ENCODE data around the gene PFKFB4. TPM values are rescaled to one million over a fixed set of nuclear protein-coding genes. Genes with fewer than 3 reads are reported as not detected.

The PFKFB4 gene
- total RNA-seq, 1 donor, result 12.3 TPM

GRCh38 chr3:48528048-48528447, 28.6 kb downstream of the PFKFB4 start:
- no peaks in the 10 kb centered on the region for H3K79me2 ChIP-seq (ENCODE audit: insufficient read depth, low read length)
- no peak overlapping the region for H3K4me3 ChIP-seq (ENCODE audit: insufficient read depth, low read length)
- H3K9me3 ChIP-seq (ENCODE audit: low read depth, low read length), result no peaks in the 10 kb centered on the region
- H3K27me3 ChIP-seq (ENCODE audit: insufficient read depth, low read length), result no peaks in the 10 kb centered on the region
- H2AFZ ChIP-seq (ENCODE audit: low read length), result no peak overlapping the region
- DNase-seq (ENCODE audit: insufficient read length, low spot score, missing footprints), result no peak
- H4K20me1 ChIP-seq (ENCODE audit: insufficient read depth, low read length), result no peaks in the 10 kb centered on the region
- no peak overlapping the region for H3K27ac ChIP-seq (ENCODE audit: low read depth, low read length)
- H3K4me1 ChIP-seq (ENCODE audit: insufficient read depth, low read length), result no peaks in the 10 kb centered on the region
- H3K36me3 ChIP-seq (ENCODE audit: insufficient read depth, low read length), result peaks cover 18% of the 10 kb centered on the region
- TF ChIP-seq CTCF (IDR thresholded peaks at IDR 0.05; ENCODE audit: extremely low read depth, low read depth, low read length), result no peak
- no peak overlapping the region for H3K4me2 ChIP-seq (ENCODE audit: insufficient read depth, low read length)

GRCh38 chr3:48524970-48525369, 31.6 kb downstream of the PFKFB4 start:
- Histone ChIP-seq H3K79me2 (ENCODE audit: insufficient read depth, low read length) (no peaks in the 10 kb centered on the region), H2AFZ (ENCODE audit: low read length) (no peak overlapping the region), H3K9me3 (ENCODE audit: low read depth, low read length) (no peaks in the 10 kb centered on the region), H3K4me2 (ENCODE audit: insufficient read depth, low read length) (no peak overlapping the region), H4K20me1 (ENCODE audit: insufficient read depth, low read length) (no peaks in the 10 kb centered on the region), H3K27me3 (ENCODE audit: insufficient read depth, low read length) (no peaks in the 10 kb centered on the region), H3K27ac (ENCODE audit: low read depth, low read length) (no peak overlapping the region), H3K36me3 (ENCODE audit: insufficient read depth, low read length) (peaks cover 18% of the 10 kb centered on the region), H3K4me3 (ENCODE audit: insufficient read depth, low read length) (no peak overlapping the region), H3K4me1 (ENCODE audit: insufficient read depth, low read length) (no peaks in the 10 kb centered on the region)
- TF ChIP-seq CTCF (IDR thresholded peaks at IDR 0.05; ENCODE audit: extremely low read depth, low read depth, low read length), result no peak
- DNase-seq (ENCODE audit: insufficient read length, low spot score, missing footprints), result peak; percentile 43

- no peak for TF ChIP-seq CTCF (IDR thresholded peaks at IDR 0.05; ENCODE audit: extremely low read depth, low read depth, low read length)
- Histone ChIP-seq H3K9me3 (ENCODE audit: low read depth, low read length) (no peaks in the 10 kb centered on the region), H3K27me3 (ENCODE audit: insufficient read depth, low read length) (no peaks in the 10 kb centered on the region), H3K4me3 (ENCODE audit: insufficient read depth, low read length) (no peak overlapping the region), H3K79me2 (ENCODE audit: insufficient read depth, low read length) (no peaks in the 10 kb centered on the region), H3K27ac (ENCODE audit: low read depth, low read length) (no peak overlapping the region), H3K4me2 (ENCODE audit: insufficient read depth, low read length) (no peak overlapping the region), H2AFZ (ENCODE audit: low read length) (no peak overlapping the region), H3K36me3 (ENCODE audit: insufficient read depth, low read length) (no peaks in the 10 kb centered on the region), H3K4me1 (ENCODE audit: insufficient read depth, low read length) (no peaks in the 10 kb centered on the region), H4K20me1 (ENCODE audit: insufficient read depth, low read length) (no peaks in the 10 kb centered on the region)
- peak; percentile 64 for DNase-seq (ENCODE audit: insufficient read length, low spot score, missing footprints)
Observed at GRCh38 chr3:48521635-48522034, 35.0 kb downstream of the PFKFB4 start.

- TF ChIP-seq CTCF (IDR thresholded peaks at IDR 0.05; ENCODE audit: extremely low read depth, low read depth, low read length), result no peak
- Histone ChIP-seq H3K4me2 (ENCODE audit: insufficient read depth, low read length) (no peak overlapping the region), H3K4me1 (ENCODE audit: insufficient read depth, low read length) (no peaks in the 10 kb centered on the region), H3K27me3 (ENCODE audit: insufficient read depth, low read length) (no peaks in the 10 kb centered on the region), H2AFZ (ENCODE audit: low read length) (no peak overlapping the region), H3K36me3 (ENCODE audit: insufficient read depth, low read length) (no peaks in the 10 kb centered on the region), H3K79me2 (ENCODE audit: insufficient read depth, low read length) (no peaks in the 10 kb centered on the region), H3K9me3 (ENCODE audit: low read depth, low read length) (no peaks in the 10 kb centered on the region), H3K4me3 (ENCODE audit: insufficient read depth, low read length) (no peak overlapping the region), H3K27ac (ENCODE audit: low read depth, low read length) (no peak overlapping the region), H4K20me1 (ENCODE audit: insufficient read depth, low read length) (no peaks in the 10 kb centered on the region)
- peak; percentile 58 for DNase-seq (ENCODE audit: insufficient read length, low spot score, missing footprints)
Observed at GRCh38 chr3:48519277-48519643, 37.3 kb downstream of the PFKFB4 start.
